Neural cell (in vitro differentiated cells): Measurements from ENCODE around the gene ACRV1. TPM values are rescaled to one million over a fixed set of nuclear protein-coding genes. Genes with fewer than 3 reads are reported as not detected.

Experiments used
- H2AFZ ChIP-seq: fragments of 200-600, 300-800 bp; sonication (generic), shearing (Covaris generic); 2 replicates; pipeline ENCODE4 v1.6.0; 2014; ENCODE audit warnings: low read depth, mild to moderate bottlenecking, antibody characterized with exemption, low read length, moderate library complexity
- H3F3A ChIP-seq: fragments of 200-600 bp; shearing (Covaris generic); 2 replicates; pipeline ENCODE4 v1.6.1; 2016; ENCODE audit warnings: mild to moderate bottlenecking, moderate library complexity, mixed read lengths, antibody characterized with exemption, low read length; ENCODE audit not compliant: insufficient read depth, poor library complexity, severe bottlenecking
- H3K27ac ChIP-seq: fragments of 200-600, 300-800 bp; sonication (generic), shearing (Covaris generic); 2 replicates; pipeline ENCODE4 v1.5.1; 2014; ENCODE audit warnings: mild to moderate bottlenecking, low read length, moderate library complexity
- H3K27me3 ChIP-seq: fragments of 300-800, 200-600 bp; sonication (generic), shearing (Covaris generic); 2 replicates; pipeline ENCODE4 v1.6.0; 2014; ENCODE audit warnings: mild to moderate bottlenecking, low read depth, low read length, moderate library complexity; ENCODE audit not compliant: insufficient read depth
- H3K36me3 ChIP-seq: fragments of 300-800, 200-600 bp; sonication (generic), shearing (Covaris generic); 2 replicates; pipeline ENCODE4 v1.5.1; 2014; ENCODE audit warnings: mild to moderate bottlenecking, antibody characterized with exemption, low read length, moderate library complexity; ENCODE audit not compliant: insufficient read depth
- H3K4me2 ChIP-seq: fragments of 300-800, 200-600 bp; sonication (generic), shearing (Covaris generic); 2 replicates; pipeline ENCODE4 v1.6.0; 2014; ENCODE audit warnings: mild to moderate bottlenecking, low read length
- H3K4me3 ChIP-seq: fragments of 300-800, 200-600 bp; sonication (generic), shearing (Covaris generic); 2 replicates; pipeline ENCODE4 v1.5.1; 2014; ENCODE audit warnings: mild to moderate bottlenecking, low read length, moderate library complexity
- H3K79me2 ChIP-seq: fragments of 200-600 bp; shearing (Covaris generic); replicated peaks from 2 replicates; pipeline ENCODE4 v1.6.0; 2014; ENCODE audit warnings: mild to moderate bottlenecking, low read length, moderate library complexity; ENCODE audit not compliant: insufficient read depth
- H3K9ac ChIP-seq: fragments of 300-800, 200-600 bp; sonication (generic), shearing (Covaris generic); 2 replicates; pipeline ENCODE4 v1.6.1; 2016; ENCODE audit warnings: mild to moderate bottlenecking, low read length, mixed read lengths
- H3K9me2 ChIP-seq: fragments of 200-600 bp; shearing (Covaris generic); 2 replicates; pipeline ENCODE4 v1.6.1; 2016; ENCODE audit warnings: mild to moderate bottlenecking, low read length, mixed read lengths; ENCODE audit not compliant: insufficient read depth
- H3K9me3 ChIP-seq: fragments of 200-600, 300-800 bp; sonication (generic), shearing (Covaris generic); 2 replicates; pipeline ENCODE4 v1.6.1; 2016; ENCODE audit warnings: mild to moderate bottlenecking, mixed run types, low read length, moderate library complexity, mixed read lengths
- H4K20me1 ChIP-seq: fragments of 200-600 bp; shearing (Covaris generic); 2 replicates; pipeline ENCODE4 v1.6.1; 2016; ENCODE audit warnings: mild to moderate bottlenecking, mixed run types; ENCODE audit not compliant: insufficient read depth
- CTCF ChIP-seq: fragments of 450-650 bp; IDR thresholded peaks from 2 replicates; pipeline ENCODE4 v1.5.1; 2014; ENCODE audit warnings: antibody characterized with exemption, mild to moderate bottlenecking, moderate library complexity; ENCODE audit not compliant: poor library complexity, severe bottlenecking
- EP300 ChIP-seq: fragments of 450-650 bp; conservative IDR thresholded peaks from 2 replicates; pipeline ENCODE4 v1.6.1; 2014; ENCODE audit warnings: antibody characterized with exemption, mild to moderate bottlenecking, moderate library complexity; ENCODE audit not compliant: poor library complexity, severe bottlenecking
- EZH2 ChIP-seq: fragments of 200-600, 300-800 bp; shearing (Covaris generic), sonication (generic); IDR thresholded peaks from 2 replicates; pipeline ENCODE4 v1.6.1; 2014; ENCODE audit warnings: antibody characterized with exemption, low read length, borderline replicate concordance, mild to moderate bottlenecking; ENCODE audit not compliant: insufficient read depth, poor library complexity, severe bottlenecking
- MXI1 ChIP-seq: fragments of 450-650 bp; conservative IDR thresholded peaks from 2 replicates; pipeline ENCODE4 v1.6.1; 2014; ENCODE audit warnings: antibody characterized with exemption, mild to moderate bottlenecking; ENCODE audit not compliant: poor library complexity, severe bottlenecking
- POLR2AphosphoS5 ChIP-seq: IDR thresholded peaks from 2 replicates; pipeline ENCODE4 v1.6.1; 2012
- RAD21 ChIP-seq: fragments of 450-650 bp; conservative IDR thresholded peaks from 2 replicates; pipeline ENCODE4 v1.6.1; 2014; ENCODE audit warnings: antibody characterized with exemption, mild to moderate bottlenecking, moderate library complexity
- SMC3 ChIP-seq: fragments of 450-650 bp; conservative IDR thresholded peaks from 2 replicates; pipeline ENCODE4 v1.6.1; 2014; ENCODE audit warnings: antibody characterized with exemption, mild to moderate bottlenecking, moderate library complexity; ENCODE audit not compliant: poor library complexity
- TAF1 ChIP-seq: IDR thresholded peaks from 2 replicates; pipeline ENCODE4 v1.6.1; 2012; ENCODE audit warnings: low read depth
- polyA plus RNA-seq: library from polyadenylated mRNA; depleted of rRNA; stranded (reverse); fragments of >200 nt; gene quantifications from 2 replicates; pipeline ENCODE4 v1.2.3, GENCODE V29; 2014
- TF ChIP-seq, protein P1 (sequence below): IDR thresholded peaks from 2 replicates; pipeline ENCODE4 v1.6.1; 2012; ENCODE audit warnings: borderline replicate concordance

ACRV1 gene
- polyA plus RNA-seq, 1 donor from 2014 or later = 0.52 TPM

GRCh38 chr11:125674210-125674609, 6.4 kb downstream of the ACRV1 start:
- no peaks in the 10 kb centered on the region for H3K36me3 ChIP-seq
- H3K9me3 ChIP-seq = no peaks in the 10 kb centered on the region
- H3K27me3 ChIP-seq = no peaks in the 10 kb centered on the region
- H3K4me2 ChIP-seq = no peak overlapping the region
- no peak overlapping the region for H3K4me3 ChIP-seq
- no peak for TF ChIP-seq POLR2AphosphoS5
- TF ChIP-seq EZH2 = no peak
- no peak for TF ChIP-seq CTCF
- TF ChIP-seq EP300 = no peak
- TF ChIP-seq, protein P1, sequence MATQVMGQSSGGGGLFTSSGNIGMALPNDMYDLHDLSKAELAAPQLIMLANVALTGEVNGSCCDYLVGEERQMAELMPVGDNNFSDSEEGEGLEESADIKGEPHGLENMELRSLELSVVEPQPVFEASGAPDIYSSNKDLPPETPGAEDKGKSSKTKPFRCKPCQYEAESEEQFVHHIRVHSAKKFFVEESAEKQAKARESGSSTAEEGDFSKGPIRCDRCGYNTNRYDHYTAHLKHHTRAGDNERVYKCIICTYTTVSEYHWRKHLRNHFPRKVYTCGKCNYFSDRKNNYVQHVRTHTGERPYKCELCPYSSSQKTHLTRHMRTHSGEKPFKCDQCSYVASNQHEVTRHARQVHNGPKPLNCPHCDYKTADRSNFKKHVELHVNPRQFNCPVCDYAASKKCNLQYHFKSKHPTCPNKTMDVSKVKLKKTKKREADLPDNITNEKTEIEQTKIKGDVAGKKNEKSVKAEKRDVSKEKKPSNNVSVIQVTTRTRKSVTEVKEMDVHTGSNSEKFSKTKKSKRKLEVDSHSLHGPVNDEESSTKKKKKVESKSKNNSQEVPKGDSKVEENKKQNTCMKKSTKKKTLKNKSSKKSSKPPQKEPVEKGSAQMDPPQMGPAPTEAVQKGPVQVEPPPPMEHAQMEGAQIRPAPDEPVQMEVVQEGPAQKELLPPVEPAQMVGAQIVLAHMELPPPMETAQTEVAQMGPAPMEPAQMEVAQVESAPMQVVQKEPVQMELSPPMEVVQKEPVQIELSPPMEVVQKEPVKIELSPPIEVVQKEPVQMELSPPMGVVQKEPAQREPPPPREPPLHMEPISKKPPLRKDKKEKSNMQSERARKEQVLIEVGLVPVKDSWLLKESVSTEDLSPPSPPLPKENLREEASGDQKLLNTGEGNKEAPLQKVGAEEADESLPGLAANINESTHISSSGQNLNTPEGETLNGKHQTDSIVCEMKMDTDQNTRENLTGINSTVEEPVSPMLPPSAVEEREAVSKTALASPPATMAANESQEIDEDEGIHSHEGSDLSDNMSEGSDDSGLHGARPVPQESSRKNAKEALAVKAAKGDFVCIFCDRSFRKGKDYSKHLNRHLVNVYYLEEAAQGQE = no peak
- no peak for TF ChIP-seq SMC3
- TF ChIP-seq RAD21 = no peak
- no peak for TF ChIP-seq MXI1
- TF ChIP-seq TAF1 = no peak
- H3K27ac ChIP-seq = no peak overlapping the region
- no peaks in the 10 kb centered on the region for H3K79me2 ChIP-seq
- no peaks in the 10 kb centered on the region for H4K20me1 ChIP-seq
- no peak overlapping the region for H2AFZ ChIP-seq
- H3K9ac ChIP-seq = no peak overlapping the region
- H3F3A ChIP-seq = no peaks in the 10 kb centered on the region
- H3K9me2 ChIP-seq = no peaks in the 10 kb centered on the region

GRCh38 chr11:125671561-125671960, 9.1 kb downstream of the ACRV1 start:
- Histone ChIP-seq H3K36me3 (peaks cover 4% of the 10 kb centered on the region), H3K27me3 (no peaks in the 10 kb centered on the region), H3K4me2 (no peak overlapping the region), H3F3A (no peaks in the 10 kb centered on the region), H3K4me3 (no peak overlapping the region), H3K9ac (no peak overlapping the region), H2AFZ (no peak overlapping the region), H3K27ac (no peak overlapping the region), H3K79me2 (no peaks in the 10 kb centered on the region), H3K9me2 (no peaks in the 10 kb centered on the region), H4K20me1 (no peaks in the 10 kb centered on the region), H3K9me3 (no peaks in the 10 kb centered on the region)
- TF ChIP-seq CTCF (no peak), SMC3 (no peak), RAD21 (no peak), POLR2AphosphoS5 (no peak), MXI1 (no peak), TAF1 (no peak), EZH2 (no peak), EP300 (no peak)
- TF ChIP-seq, protein P1 = no peak
